Measurements from ENCODE around the gene MS4A3.

- TF ChIP-seq, protein P1, sequence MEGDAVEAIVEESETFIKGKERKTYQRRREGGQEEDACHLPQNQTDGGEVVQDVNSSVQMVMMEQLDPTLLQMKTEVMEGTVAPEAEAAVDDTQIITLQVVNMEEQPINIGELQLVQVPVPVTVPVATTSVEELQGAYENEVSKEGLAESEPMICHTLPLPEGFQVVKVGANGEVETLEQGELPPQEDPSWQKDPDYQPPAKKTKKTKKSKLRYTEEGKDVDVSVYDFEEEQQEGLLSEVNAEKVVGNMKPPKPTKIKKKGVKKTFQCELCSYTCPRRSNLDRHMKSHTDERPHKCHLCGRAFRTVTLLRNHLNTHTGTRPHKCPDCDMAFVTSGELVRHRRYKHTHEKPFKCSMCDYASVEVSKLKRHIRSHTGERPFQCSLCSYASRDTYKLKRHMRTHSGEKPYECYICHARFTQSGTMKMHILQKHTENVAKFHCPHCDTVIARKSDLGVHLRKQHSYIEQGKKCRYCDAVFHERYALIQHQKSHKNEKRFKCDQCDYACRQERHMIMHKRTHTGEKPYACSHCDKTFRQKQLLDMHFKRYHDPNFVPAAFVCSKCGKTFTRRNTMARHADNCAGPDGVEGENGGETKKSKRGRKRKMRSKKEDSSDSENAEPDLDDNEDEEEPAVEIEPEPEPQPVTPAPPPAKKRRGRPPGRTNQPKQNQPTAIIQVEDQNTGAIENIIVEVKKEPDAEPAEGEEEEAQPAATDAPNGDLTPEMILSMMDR (IDR thresholded peaks at IDR 0.05; ENCODE audit: low read length), result no peak
- TF ChIP-seq EZH2phosphoT487 (IDR thresholded peaks at IDR 0.05; ENCODE audit: low read length) (no peak), EZH2 (optimal IDR thresholded peaks at IDR 0.05; ENCODE audit: low read depth, low read length) (no peak)
Observed at GRCh38 chr11:60116996-60117790, 60.7 kb downstream of the MS4A3 start.
